ENCODE data around the gene ZNF474.

- TF ChIP-seq POLR2A (IDR thresholded peaks at IDR 0.05) (no peak), CTCF (IDR thresholded peaks at IDR 0.05) (no peak), POLR2AphosphoS5 (IDR thresholded peaks at IDR 0.05) (no peak), EP300 (IDR thresholded peaks at IDR 0.05) (no peak)
Observed at GRCh38 chr5:122093415-122094180, 35.7 kb upstream of the ZNF474 start.

Measured in upper lobe of left lung (tissue), 4 donors.